ENCODE data around the gene OTUB2.

- TF ChIP-seq CTCF (IDR thresholded peaks at IDR 0.05; ENCODE audit: extremely low read depth in 1 of 2, insufficient read depth in 1 of 2, low read depth in 1 of 2, low read length in 2 of 2): no peak
- no peak for TF ChIP-seq EZH2 (IDR thresholded peaks at IDR 0.05; ENCODE audit: borderline replicate concordance, low read depth, low read length, severe bottlenecking)
- no peak for TF ChIP-seq POLR2AphosphoS5 (IDR thresholded peaks at IDR 0.05; ENCODE audit: insufficient read depth, low read depth, low read length)
- TF ChIP-seq POLR2A (IDR thresholded peaks at IDR 0.05; ENCODE audit: low read depth, low read length): no peak
- no peak for TF ChIP-seq MAX (IDR thresholded peaks at IDR 0.05; ENCODE audit: insufficient read depth, insufficient read length)
- TF ChIP-seq MYC (IDR thresholded peaks at IDR 0.05; ENCODE audit: low read depth, low read length): no peak
- TF ChIP-seq JUN (IDR thresholded peaks at IDR 0.05; ENCODE audit: borderline replicate concordance, insufficient read depth, insufficient read length, low read depth): no peak
- no peak for TF ChIP-seq GATA2 (IDR thresholded peaks at IDR 0.05; ENCODE audit: insufficient read depth, insufficient read length, low read depth, low read length)
- no peak for TF ChIP-seq FOS (IDR thresholded peaks at IDR 0.05; ENCODE audit: borderline replicate concordance, insufficient read depth, low read length)
These were observed 48.4 kb downstream of the OTUB2 start for GRCh38 chr14:94074534-94074933.
